Measurements from ENCODE around the gene ARHGAP4.

The ARHGAP4 gene

DNA sequence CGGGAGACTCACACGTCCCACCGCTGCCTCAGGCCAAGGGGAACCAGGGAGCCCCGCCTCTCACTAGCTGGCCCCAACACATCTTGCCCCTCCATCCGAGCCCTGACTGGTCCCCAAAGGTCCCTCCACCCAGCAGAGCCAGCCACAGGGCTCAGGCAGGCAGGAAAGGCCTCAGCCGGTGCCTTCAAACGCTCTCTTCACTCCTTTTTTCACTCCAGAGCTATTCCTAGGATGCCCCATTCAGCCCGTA, 1.5 kb upstream of the ARHGAP4 start:
- DNase-seq (ENCODE audit: low read depth in 2 of 2) = no peak

DNA sequence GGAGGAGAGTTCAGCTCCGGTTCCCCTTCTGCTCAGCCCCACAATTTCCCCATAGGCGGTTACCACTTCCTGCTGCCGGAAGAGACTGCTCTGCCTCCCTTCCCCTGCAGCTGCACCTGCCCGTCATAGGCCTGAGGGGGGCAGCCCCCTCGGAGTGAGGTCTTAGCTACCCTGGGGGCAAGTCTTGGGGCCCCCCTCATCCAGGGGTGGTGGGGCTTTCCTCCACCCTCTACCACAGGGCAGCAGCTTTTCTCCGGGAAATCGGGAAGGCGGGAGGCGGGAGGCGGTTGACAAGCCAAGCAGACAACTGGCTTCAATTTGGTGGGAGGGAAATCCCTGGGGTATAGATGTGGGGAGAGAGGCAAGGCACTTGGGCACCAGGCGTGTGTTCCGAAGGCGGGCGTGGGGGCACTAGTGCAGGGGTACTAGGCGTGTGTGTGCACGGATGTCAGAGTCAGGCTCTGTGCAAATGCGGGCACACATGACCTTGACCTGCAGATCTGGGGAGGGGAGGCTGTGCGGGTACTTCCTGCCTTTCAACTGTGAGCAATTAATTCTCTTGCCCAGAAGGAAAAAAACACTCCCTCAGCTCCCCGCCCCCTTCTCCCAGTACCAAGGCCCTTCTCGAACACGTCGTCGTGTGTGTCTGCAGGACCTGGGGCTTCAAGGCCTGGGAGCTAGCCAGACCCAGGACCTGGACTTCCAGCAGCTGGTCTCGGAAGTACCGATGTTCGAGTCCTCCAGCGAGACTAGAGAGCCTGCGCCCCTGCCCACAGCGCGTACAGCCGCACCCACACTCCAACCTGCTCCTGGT, 1.0 kb upstream of the ARHGAP4 start:
- DNase-seq (ENCODE audit: low read depth in 2 of 2) = peak; percentile 62 to 66

DNA sequence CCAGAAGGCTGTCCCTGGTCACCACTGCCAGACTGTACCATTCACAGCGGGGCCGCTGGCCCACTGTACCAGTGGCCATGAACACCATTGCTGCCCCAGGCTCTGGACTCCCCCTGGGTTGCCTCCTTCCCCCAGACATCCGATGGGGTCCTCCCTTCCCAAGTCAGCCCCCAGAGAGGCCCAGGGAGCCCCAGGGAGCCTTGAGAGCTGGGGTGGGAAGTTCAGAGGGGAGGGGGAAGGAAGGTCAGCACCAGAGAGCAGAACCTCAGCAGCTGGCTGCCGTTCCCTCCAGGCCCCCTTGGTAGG, 441 bp upstream of the ARHGAP4 start:
- DNase-seq (ENCODE audit: low read depth in 2 of 2) = no peak

DNA sequence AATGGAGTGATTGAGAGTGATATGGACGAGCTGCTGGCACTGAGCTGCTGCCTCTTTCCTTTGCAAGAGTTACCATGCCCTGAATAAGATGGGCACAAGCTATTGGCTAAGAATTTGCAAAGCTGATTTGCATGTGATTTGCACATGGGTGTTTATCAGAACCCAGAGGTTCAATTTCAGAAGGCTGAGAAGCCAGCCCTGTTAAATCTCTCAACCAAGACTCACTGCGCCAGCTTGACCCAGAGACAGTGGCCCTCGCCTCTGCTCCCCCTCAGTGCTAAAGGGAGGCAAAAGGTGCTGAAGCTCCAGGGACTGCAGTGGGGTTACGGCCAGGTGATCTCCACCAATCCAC, 701 bp downstream of the ARHGAP4 start:
- DNase-seq (ENCODE audit: low read depth in 2 of 2) = no peak

DNA sequence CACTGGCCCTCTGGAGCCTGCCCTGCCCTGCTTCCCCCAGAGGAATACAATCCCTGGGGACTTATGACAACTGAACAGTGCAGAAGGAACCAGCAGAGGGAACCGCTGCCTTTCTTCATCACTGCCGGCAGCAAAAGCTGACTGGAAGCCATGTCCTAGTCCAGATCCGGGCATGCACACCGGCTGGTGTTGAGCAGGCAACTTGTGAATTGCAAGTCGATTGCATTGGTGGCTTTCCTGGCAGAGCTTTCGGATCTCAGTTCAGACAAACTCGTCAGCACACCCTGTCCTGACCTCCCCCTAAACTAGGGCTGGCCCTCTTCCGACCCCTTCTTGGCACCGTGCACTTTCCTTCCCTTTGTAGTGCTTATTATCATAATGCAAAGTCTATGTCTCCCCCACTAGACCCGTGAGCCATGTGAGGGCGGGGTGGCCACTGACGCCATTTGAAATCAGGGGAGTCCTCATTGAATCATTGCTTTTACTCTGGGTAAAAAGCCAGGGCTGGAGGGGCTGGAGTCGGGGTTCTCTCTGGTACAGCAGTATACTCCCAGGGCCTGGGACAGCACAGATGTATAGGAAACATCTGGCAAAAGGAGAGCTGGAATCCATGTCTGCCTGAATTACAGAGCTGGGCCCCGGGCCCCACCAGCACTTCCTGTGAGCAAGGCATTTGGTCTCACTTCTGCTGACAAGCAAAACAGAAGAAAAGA, 1.8 kb downstream of the ARHGAP4 start:
- no peak for DNase-seq (ENCODE audit: low read depth in 2 of 2)

DNA sequence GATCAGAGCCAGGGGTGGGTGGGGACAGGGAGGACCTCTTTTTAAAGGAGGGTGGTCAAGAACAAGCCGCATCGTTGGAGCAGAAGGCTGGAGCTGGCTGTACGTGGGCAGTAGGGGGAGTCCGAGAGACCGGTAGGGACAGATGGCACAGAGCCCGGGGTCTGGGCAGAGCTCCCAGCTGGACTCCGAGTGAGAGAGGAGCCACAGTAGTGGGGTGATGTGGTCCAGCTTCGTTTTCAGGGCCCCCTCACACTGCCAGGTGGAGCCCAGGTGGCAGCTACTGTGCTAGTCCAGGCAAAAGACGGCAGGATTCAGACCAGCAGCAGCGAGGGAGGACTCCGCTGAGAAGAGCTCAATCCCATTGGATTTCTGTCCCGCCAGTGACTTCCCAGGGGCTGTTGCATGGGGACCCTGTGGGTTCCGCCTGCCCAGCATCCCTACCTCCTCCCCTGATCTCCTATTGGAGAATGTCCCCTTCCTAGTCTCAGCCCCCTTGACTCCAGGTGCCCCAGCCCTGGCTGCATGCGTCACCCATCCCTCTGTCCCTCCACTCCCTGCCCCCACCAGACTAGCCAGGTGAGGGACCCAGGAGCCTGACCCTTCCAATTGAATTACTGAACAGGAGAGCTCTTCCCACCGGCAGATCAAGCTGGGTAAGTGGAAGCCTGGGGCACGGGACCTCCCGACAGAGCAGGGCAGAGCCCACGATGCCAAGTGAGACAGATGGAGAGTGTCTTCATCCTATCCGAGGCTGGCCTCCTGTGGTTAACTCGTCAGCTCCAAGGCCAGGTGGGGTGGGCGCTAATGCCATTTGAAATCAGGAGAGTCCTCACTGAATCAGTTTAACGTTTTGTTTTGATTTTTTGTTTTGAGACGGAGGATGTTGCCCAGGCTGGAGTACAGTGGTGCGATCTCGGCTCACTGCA, 2.9 kb downstream of the ARHGAP4 start:
- no peak for DNase-seq (ENCODE audit: low read depth in 2 of 2)

DNA sequence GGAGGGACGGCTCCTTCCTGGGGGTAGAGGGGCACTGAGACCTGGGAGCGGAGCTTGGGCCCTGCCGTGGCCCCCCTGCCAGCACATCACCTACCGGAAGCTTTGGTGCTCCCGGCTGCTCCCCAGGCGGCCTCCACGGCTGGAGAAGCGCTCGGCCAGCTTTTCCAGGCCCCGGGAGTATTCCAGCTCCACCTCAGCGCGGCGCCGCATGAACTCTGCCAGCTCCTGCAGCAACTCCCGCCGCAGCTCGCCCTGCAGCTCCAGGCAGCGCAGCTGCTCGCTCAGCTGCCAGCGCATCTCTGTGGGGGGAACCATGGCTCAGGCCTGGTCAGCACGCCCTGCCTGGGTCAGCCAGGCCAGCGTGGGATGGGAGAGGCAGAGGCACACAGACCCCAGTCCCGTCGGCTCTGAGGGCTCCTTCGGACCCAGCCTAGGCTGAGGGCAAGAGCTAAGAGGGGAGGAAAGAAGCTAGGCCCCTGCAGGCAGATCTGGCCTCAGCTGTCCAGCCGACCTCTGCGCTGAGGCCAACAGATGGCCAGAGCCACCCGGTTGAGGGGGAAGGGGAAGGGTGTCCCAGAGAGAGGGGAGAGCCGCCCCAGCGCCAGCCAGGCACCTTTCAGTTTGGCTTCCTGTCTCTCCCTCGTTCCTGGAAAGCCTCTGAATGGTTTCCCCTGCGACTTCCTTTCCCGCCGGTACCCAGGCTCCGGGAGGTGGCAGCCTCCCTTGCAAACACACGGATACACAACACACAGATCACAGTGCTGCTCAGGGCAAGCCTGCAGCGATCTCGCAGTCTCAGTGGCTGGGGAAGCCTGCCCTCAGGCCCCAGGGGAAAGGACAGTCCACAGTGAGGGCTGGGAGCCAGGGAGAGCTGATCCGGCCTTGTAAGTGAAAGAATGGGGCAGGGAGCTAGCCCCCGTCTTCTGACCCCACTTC, 4.3 kb downstream of the ARHGAP4 start:
- DNase-seq (ENCODE audit: low read depth in 2 of 2) = no peak

DNA sequence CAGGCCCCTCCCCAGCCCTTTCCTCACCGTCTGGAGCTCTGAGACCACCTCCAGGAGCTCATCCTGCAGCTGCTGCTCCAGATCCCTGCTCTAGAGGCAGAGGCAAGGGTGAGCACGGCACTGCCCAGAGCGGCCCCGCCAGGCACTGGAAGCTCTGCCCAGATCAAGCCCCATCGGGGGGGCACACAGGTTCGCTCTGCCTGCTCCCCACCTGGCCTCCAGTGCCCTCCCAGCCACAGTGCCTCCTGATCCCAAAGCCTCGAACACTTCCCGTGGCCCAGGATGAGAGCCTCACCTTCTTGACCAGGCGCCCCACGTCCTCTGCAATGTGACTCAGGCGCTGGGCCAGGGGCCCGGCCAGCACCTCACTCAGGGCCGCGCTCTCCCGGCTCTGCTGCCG, 5.0 kb downstream of the ARHGAP4 start:
- no peak for DNase-seq (ENCODE audit: low read depth in 2 of 2)

DNA sequence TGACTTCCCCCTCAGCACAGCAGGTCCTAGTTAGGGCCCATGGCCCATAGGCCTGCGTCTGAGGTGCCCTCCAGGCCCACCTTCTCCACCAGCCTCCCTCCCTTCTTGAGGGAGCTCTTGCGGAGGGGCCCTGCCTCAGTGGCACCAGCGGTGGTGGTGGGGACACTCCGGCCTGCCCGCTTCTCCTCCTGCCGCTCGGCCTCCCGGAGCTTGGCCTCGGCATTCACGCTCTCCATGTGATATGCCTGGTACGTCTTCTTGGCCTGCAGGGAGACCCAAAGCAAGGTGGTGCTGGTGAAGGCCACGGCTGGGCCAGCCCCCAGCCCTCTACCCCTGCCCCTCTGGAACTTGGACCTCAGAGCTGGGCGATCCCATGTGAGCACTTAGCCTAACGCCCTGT, 5.5 kb downstream of the ARHGAP4 start:
- DNase-seq (ENCODE audit: low read depth in 2 of 2) = no peak

DNA sequence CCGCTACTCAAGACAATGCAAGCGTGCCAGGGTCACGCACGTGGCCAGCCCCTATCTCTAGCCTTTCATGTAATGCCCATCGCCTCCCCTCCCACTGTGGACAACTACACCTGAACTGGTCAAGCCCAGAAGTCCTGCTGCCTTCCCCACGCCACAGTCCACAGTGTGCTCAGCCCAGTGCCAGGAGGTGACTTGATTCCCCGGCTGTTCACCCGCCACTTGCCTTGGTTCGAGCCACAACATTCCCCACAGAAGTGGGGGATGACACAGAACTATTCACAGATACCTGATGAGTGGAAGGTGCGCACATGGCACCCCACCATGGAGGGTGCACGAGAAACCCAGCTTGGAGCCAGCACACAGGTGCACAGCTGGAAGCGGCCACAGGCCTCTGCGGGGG, 6.8 kb downstream of the ARHGAP4 start:
- DNase-seq (ENCODE audit: low read depth in 2 of 2) = no peak

DNA sequence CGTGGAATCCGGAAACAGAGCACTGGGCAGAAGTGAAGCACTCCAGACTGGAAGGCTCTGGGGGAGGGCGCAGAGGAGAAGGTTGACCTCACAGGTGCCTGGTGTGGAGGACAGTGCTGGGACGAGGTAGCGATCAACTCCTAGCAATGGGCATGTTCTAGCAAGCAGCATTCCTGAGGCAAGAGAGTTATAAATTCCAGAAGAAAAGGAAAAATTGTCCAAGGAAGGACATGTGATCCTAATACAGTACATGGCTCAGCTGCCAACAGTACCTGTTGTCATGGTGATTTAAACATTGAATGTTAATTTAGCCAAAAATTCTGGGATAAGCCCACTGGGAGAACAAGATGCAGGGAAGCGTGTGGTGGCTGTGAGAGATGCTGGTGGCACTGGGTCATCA, 8.2 kb downstream of the ARHGAP4 start:
- no peak for DNase-seq (ENCODE audit: low read depth in 2 of 2)

DNA sequence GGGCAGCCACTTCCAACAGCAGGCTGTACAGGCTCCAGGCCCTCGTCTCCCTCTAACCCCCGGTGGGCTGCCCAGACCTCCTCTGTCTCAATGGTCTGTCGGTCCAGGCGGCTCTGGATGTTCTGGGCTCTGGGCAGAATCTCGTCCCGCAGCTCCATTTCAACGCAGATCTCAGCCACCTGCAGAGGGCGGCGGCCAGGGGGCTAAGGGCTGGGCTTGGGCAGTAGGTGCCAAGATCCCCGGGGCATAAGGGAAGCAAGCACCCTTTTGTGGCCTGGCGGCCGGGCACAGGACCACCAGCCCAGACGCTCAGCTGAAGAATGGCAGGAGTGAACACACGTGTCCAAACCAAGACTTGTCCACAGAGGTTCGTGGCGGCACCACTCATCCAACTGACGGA, 12.4 kb downstream of the ARHGAP4 start:
- no peak for DNase-seq (ENCODE audit: low read depth in 2 of 2)

DNA sequence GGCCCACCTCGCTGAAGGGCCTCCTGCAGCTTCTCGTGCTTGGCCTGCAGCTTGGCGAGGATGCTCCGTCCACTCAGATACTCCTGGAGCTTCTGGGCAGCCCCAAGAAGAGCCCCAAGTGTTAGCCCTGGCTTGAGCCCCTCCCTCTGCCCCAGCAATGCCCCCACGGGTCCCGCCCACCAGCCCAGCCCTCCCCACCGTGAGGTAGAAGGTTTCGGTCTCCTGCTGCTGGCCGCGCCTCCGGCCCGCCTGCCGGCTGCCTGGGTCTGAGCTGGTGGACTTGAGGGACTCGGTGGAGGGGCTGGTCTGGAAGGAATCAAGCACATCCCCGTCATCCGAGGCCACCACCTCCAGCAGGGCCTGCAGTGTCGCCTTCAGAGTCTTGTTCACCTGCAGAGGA, 12.9 kb downstream of the ARHGAP4 start:
- no peak for DNase-seq (ENCODE audit: low read depth in 2 of 2)

DNA sequence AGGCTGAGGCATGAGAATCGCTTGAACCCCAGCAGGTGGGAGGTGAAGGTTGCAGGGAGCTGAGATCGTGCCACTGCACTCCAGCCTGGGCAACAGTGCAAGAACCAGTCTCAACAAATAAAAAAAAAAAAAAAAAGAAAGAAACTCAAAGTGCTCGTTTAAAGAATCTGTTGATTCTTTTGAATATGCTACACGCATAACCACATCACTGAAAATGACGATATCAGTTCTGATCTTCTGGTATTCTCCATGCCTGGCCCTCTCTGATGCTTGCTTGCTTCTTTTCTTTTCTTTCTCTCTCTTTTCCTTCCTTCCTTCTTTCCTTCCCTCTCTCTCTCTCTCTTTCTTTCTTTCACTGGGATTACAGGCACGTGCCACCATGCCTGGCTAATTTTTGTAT, 14.3 kb downstream of the ARHGAP4 start:
- no peak for DNase-seq (ENCODE audit: low read depth in 2 of 2)

DNA sequence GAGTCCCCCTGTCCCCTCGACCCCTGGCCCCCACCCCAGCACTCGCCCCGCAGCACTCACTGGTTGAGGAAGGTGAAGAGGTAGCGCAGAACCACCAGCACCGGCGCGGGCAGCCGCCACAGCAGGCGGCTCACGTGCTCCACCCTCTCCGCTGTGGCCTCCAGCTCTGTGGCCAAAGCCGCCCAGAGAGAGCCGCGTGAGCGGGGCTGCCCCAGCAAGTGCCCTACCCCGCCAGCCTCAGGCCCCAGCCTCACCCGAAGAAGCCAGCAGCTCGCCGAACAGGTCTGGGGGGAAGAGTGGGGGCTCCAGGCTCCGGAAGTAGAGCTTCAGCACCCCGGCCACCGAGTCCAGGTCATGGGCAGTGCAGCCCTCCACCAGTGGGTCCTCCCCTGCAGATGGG, 15.6 kb downstream of the ARHGAP4 start:
- no peak for DNase-seq (ENCODE audit: low read depth in 2 of 2)

DNA sequence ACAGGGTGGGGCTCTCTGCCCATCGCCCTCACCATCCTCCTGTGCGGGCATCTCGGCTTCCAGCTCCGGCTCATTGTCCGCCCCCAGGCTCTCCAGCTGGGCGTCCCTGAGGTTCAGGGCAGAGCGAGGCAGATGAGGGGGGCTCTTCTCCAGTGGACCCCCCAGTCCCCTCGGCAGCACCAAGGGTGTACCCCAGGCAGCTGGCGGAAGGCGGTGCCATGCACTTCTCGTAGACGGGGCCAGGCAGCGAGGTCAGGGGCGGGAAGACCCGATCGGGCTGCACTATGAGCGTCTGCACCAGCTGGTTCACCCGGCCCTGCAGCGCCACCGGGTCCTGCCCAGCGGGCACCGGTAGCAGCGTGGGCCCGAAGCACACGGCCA, 16.1 kb downstream of the ARHGAP4 start:
- no peak for DNase-seq (ENCODE audit: low read depth in 2 of 2)

DNA sequence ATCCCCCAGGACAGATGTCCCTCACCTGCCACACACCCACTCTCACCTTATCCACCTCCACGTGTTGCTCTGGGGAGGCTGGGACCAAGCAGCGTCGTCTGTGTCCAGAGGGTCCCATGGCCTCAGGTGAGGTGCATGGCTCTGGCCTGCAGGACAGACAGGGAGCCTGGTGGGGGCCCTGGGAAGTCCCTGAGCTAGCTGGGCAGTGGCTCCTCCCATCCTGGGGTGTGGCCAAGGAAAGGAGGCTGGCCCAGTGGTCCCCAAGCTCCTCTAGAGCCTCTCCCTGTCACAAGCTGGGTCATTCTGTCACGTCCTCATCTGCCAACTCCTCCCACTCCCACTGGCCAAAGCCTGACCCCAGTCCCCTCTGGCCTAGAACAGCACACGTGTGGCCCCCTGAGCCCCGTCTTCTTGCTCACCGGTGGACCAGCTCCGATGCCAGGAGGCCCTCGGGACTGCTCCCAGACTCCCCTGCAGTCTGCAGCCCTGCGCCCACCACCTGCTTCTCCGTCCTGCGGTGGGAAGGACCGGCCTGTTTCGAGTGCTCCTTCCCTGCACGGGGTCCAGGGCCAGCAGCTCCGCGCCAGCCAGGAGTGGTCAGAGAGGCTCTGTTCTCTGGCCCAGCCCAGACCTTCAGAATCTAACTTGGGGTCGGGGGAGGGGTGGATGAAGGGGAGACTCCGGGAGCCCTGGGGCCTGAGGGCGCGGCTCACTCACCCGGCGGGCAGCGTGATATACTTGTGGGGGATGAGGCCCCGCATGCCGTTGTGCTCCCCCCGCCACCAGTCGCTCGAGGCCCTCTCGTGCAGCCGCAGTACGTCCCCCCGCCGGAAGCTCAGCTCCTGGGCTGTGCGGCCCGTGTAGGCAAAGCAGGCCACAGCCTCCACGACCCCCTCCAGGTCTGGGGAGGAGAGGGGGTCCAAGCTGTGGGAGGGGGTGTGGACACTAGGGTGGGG, 16.8 kb downstream of the ARHGAP4 start:
- DNase-seq (ENCODE audit: low read depth in 2 of 2) = no peak

DNA sequence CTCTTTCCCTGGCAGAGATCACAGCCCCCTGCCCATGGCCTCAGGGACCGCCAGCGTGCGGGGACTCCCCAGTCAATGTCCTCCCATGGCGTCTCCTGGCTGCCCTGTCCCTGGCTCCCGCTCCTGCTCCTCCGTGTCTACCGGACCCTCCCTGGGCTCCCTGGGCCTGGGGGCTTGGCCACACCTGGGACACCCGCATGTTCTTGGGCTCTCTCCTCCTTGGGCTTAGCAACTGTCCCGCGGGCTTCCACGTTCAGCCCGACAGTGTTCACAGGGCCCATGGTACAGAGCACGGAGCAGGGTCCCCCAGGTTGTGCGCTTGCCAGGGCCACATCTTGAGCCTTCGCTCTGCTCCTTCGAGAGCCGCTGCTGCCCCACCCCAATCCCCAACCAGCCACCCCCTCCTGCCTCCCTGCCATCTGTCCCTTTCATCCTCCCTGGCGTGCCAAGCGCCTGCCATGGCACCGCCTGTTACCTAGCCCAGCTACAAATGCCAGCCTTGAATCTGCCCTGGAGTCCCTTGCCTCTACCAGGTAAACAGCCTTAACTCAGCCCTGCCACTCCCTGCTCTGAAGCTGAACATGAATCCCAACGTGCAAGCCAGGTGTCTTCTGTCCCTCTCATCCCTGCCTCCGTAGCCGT, 17.7 kb downstream of the ARHGAP4 start:
- DNase-seq (ENCODE audit: low read depth in 2 of 2) = no peak

DNA sequence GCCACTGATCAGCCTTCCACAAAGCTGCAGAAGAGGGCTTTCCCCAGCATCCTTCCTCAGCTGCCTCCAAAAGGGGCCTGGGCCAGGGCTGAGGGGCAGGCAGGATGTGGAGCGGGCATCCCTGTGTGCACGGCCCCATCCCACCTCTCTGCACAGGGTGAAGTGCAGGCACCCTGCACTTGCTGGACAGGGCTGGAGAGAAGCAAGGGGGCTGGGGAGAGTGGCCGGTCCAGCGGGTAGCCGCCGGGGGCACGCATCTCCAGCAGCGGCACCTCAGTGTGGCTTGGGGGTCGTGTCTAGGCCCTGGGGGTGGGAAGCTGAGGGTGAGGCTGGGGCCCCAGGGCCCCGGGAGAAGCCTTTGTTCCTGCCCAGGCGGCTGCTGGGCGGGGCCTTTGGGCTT, 18.6 kb downstream of the ARHGAP4 start:
- DNase-seq (ENCODE audit: low read depth in 2 of 2) = no peak
